HG02759 (cell line): ENCODE results near the gene ZNF524.
A peak's percentile ranks its signal among the peaks of the same experiment; 100 is the strongest.

Experiments used
- ATAC-seq: cut with Tn5 transposase; IDR thresholded peaks from one replicate; pipeline ENCODE4 v1.9.1; 2021; ENCODE audit warnings: mild to moderate bottlenecking, moderate library complexity; ENCODE audit not compliant: unreplicated experiment

Gene ZNF524

DNA sequence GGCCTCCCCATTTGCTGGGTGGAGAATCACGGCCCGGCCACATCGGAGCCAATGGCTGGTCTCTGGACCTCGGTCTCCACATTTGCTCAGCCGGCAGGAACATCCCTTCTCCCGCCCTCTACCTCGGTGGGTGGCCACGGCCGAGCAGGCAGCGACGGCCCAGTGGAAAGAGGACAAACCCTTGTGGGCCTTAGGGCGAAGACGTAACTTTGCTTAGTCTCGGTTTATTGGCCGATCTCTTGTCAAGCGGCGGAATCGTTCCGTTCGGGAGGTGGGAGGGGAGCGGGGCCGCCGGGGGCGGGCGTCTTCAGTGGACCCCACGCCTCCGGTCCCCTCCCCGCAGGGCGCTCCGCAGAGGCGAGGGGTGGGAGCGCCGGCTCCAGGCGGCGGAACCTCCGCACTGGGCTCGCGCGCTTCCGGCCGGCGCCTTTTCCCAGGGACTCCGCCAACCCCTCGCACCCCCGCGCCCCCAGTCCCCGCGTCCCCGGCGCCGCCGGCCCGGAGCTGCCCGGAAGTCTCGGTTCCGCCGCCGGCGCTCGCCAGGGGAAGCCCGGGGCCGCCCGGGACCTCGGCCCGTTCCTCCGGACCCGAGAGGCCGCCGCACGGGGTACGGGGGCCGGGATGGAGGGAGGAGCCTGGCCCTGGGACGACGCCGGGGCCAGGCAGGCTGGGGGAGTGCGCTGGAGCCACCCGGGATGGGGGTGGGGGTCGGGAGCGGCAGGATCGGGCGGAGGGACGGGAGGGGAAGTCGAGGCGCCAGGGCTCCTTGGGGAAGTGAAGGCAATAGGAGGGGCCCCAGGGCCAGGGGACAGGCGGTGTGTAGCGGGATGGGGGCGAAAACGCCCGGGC is 40.7 kb downstream of the ZNF524 start, which contains the start of gene ZNF580:
TSS of gene ZNF580 (plus strand) at position 426 of the 849 bp plus-strand sequence. CDS start 1,507 bp downstream, outside the sequence.
- peak; percentile 41 for ATAC-seq

DNA sequence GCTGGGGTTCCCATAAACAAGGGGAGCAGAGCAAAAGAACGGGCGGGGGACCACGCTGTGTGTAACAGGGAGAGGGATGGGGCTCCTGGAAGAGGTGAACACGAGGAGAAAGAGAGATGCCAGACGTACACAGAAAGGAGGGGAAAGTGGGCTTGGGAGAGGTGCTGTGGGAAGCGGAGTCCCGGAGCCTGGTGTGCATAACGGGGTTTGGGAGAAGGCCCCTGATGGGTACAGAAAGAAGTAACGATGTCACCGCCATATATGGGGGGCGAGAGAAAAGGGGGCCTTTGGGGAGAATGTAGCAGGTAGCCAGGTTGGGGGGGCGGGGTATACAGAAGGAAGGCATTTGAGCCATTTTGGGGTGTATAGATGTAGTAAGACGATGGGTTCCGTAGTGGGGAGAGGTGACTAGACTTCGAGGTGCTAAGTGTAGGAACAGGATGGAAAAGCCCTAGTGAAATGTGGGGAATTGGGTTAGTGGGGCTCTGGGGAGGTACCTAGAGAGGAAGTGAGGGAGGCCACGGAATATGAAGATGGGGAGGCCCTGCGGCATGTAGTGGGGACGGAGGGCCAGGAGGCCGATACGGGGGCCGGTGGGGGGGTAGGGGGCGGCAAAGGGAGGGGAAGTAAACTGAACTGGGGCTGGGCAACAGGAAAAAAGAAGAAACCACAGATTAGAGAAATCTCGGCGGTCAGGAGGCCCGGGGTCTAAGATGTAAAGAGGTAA is 41.5 kb downstream of the ZNF524 start:
- no peak for ATAC-seq

- ATAC-seq, result no peak
Measured at GRCh38 chr19:55642153-55643002, 42.3 kb downstream of the ZNF524 start.

GRCh38 chr19:55643003-55643886 is 43.2 kb downstream of the ZNF524 start, which contains the start of gene ZNF581:
ZNF581 (plus strand) TSS chr19:55643649; CDS start chr19:55644572, 923 bp downstream.
- peak; percentile 28 for ATAC-seq

DNA sequence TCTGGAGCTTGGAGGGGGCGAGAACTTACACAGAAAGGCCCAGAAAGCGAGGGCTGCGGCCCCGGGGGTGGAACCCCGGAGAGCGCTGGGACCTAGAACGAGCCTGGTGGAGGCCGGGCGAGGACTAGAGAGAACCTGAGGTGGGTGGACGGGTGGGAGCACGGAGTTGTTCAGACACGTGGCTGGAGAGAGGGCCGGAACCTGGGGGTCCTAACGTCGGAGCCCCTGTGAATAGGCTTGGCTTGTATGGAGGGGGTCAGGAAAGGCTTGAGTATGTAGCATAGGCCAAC is 43.7 kb downstream of the ZNF524 start:
- ATAC-seq, result no peak

DNA sequence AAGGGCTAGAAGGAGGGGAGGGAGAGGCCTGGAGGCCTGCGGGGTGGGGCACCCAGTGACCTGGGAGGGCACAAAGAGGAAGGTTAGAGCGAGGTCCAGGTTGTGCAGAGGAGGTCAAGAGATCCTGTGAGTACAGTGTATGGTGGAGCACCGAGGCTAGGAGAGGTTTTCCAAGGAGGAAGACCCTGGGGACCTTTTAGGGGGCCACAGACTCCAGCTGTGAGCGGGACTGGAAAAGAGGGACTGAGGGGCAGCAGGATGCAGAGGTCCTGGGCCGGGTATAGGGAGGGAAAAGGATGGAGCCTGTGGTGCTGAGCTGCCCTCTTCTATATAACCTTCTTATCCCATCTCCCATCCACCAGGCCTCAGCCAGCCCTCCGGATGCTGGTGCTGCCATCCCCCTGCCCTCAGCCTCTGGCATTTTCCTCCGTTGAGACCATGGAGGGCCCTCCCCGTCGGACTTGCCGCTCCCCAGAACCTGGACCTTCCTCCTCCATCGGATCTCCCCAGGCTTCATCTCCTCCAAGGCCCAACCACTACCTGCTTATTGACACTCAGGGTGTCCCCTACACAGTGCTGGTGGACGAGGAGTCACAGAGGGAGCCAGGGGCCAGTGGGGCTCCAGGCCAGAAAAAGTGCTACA is 44.2 kb downstream of the ZNF524 start:
- no peak for ATAC-seq

DNA sequence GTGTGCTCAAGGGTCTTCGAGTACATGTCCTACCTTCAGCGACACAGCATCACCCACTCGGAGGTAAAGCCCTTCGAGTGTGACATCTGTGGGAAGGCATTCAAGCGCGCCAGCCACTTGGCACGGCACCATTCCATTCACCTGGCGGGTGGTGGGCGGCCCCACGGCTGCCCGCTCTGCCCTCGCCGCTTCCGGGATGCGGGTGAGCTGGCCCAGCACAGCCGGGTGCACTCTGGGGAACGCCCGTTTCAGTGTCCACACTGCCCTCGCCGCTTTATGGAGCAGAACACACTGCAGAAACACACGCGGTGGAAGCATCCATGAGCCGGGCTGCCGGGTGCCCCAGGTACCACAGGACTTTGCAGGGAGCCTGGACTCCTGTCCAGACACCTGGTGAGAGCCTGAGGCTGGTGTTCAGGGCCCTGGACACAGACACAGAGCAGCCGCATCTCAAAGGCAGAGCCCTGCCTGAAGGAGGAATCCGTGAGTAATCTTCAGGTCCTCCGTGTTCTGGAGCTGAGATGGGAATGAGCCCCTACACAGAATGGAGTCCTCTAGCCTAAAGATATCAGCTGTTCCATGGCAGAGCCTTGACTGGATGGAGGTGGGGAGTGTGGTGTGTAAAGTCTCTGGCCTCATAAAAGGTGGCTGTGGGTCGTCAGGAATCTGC is 44.9 kb downstream of the ZNF524 start:
- no peak for ATAC-seq

DNA sequence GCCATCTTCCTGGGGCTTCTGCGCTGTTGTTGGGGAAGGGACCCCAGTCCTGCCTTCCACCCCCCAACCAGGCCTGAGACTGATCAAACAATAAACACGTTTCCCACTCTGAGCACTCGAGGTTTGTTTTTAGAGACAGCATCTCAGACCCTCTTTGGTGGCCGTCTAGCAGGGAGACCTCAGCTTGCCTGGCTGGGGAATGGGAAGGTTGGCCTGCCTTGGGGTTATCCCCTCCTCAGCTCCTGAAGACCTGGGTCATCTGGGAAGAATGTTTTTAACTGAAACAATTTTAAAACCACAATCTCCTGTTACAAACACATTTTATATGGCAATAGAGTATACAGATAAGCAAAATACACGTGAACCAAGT is 45.4 kb downstream of the ZNF524 start:
- ATAC-seq, result no peak

DNA sequence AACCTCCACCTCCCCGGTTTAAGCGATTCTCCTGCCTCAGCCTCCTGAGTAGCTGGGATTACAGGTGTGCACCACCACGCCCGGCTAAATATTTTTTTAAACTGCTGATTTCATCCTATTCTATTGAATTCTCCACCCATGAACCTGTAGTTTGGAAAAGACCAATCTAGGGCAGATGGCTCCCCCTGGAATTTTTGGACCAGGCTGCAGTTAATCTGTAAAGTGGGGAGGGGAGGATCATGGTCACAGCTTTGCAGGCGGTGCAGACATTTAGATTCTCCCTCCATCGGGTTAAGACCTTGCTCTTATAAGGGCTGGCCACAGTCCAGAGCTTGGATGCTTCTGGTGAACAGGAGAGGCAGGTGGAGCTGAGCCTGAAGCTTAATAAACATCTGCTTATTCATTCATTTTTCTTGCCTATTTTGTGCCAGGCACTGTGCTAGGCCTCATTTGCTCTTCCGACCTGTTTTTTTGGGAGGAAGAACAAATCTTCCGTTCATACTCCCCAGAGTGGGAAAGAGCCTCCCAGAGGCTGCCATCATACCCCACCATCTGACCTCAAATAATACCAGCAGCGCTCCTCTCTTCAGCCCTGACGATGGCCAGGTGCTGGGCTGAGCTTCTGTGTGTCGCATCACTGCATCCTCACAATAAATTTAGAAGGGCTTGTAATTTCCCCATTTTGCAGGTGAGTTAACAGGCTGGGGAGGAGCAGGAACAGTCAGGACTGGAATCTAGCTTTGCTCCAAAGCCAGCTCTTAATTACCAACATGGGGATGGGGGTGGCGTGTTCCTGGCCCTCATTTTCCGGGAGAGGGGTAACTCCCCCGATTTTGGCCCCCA is 47.0 kb downstream of the ZNF524 start:
- ATAC-seq, result no peak

DNA sequence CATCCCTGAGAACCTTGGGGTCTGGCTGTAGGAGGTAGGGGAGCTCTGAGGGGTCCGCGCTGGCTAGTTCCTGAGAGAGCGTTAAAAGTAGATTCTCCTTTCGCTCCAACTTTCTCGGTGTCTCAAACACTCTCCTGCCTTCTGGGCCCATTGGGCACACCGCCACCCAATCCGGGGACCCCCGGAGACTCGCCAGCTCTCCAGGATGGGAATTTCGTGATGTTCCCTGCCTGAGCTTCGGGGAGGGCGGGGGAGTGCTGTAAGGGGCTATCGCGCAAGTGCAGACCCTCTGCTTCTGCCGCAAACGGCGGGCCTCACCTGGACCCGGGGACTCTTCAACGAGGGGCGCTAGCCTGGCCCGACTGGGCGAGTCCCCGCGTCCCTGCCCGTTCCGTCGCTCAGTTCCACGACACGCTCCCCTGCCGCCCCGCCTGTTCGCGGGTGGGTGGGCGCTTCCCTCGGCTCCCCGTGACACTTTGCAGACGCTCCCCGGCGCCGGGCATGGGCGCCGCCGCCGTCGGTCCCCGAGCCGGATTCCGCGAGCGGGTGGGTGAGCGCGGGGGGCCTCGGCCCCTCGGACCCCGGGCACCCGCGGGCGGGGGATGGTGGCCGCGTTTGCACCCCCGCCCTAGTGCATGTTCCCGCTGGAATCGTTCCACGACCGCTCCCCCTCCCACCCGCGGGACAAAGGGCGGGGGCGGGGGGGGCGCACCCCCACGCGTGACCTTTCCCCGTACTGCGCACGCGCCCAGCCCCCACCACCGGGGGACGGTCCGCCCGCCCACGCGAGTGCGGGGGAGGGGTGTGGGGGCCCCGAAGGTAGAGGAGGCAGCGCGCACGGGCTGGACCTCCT is 47.9 kb downstream of the ZNF524 start, which contains the start of gene CCDC106:
TSS of gene CCDC106 (plus strand) at position 481 of the 853 bp plus-strand sequence. CDS start 835 bp downstream, outside the sequence.
- ATAC-seq, result peak; percentile 40

DNA sequence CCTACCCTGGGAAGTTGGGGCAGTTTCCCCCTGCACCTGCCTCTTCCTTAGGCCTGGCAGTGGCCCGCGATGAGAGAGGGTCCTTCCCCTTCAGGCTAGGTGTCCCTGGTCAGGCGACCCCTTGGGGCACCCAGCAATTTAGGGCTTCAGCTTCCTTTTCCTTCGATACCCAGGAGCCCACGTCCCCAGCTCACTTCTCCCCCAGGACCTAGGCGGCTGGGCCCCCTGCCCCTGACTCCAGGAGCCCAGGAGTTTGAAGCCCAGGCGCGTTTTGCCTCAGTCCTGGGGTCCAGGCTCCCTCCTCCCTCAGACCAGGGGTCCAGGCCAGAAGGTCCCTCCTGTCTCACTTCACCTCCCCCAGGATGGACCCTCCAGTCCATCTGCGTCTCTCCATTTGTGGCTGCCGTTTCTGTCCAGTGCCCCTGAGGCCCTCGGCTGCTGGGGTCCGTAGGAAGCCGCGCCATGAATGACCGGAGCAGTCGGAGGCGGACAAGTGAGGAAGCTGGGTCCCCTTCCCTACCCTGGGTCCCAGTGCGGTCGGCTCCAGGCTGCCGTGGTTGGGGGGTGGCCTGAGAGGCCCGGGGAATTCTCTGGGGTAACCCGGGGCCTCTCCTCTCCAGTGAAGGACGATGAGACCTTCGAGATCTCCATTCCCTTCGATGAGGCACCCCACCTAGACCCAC is 48.6 kb downstream of the ZNF524 start:
- ATAC-seq, result no peak

GRCh38 chr19:55649268-55650125 is 49.4 kb downstream of the ZNF524 start:
- ATAC-seq, result no peak

DNA sequence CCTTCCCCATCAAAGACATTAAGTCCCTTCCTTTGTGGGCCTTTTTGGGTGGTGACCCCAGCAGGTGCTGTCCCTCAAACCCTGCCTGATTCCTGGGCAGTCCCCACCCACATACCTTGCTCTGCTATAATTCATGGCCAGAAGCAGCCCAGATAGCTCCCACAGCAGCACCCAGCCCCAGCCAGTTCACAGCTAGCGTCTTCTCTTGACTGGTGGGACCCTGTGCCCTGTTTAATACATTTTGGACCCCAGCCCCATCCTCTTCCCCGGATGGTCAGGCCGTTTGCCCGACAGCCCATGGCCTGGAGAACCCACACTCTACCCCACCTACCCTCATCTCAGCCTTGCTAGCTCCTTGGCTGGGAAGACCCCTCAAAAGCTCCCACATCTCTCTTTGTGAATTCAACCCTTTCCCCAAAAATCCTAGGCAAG is 50.1 kb downstream of the ZNF524 start:
- no peak for ATAC-seq

DNA sequence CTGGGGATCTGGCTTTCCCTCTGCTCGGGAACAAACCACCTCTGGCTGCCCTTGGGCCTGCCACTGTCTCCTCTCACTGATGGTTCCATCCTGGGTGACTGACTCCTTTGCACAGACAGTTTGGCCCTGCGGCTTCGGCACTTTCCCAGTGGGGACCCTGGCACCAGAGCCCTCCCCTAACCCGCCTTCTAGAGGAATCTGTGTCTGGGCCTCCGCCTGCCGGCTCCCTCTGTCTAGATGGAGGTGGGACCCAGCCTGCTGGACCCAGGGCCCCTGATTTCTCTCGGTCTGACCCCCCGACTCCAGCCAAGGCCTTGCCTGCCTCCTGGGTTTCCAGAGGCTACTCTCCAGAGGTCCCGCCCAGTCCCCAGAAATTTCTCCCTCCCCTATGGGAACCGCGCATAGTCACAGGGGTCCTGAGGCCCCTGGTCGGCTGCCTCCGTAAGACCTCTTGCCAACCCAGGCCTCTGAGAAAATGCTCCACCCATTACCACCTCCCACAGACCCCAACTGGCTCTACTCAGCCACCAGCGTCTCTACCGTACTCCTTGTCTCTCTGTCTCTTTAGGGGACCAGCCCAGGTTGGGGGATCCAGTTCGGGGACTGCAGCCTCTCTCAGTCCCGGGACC is 50.6 kb downstream of the ZNF524 start:
- no peak for ATAC-seq

DNA sequence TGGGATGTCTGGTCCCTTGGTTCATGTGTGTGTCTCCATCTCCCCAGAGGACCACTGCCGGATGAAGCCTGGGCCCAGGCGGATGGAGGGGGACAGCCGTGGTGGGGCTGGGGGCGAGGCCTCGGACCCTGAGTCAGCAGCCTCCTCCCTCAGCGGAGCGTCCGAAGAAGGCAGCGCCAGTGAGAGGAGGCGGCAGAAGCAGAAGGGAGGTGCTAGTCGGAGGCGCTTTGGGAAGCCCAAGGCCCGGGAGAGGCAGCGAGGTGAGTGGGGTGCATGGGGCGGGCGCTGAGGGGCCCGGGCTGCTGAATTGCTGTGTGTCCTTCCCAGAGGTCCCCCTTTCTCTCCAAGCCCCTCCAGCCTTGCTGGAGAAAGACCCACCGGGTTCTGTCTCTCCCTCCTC is 51.1 kb downstream of the ZNF524 start:
- no peak for ATAC-seq
